GM18951 (cell line): ENCODE measurements around the gene KPNB1.

Experiments
- POLR2A ChIP-seq: IDR thresholded peaks from 4 replicates; pipeline ENCODE4 v1.6.1; 2011; ENCODE audit warnings: mild to moderate bottlenecking; ENCODE audit not compliant: insufficient read length, insufficient read depth; ENCODE audit errors: extremely low read depth
- in situ Hi-C: fragments of 300-500 bp; cut with MboI; formaldehyde crosslinking; loops from one replicate; pipeline ENCODE4 v1.12.0; 2022; ENCODE audit warnings: low sequenced_read_pairs, mixed read lengths, inconsistent platforms; ENCODE audit not compliant: unreplicated experiment

Gene KPNB1

DNA sequence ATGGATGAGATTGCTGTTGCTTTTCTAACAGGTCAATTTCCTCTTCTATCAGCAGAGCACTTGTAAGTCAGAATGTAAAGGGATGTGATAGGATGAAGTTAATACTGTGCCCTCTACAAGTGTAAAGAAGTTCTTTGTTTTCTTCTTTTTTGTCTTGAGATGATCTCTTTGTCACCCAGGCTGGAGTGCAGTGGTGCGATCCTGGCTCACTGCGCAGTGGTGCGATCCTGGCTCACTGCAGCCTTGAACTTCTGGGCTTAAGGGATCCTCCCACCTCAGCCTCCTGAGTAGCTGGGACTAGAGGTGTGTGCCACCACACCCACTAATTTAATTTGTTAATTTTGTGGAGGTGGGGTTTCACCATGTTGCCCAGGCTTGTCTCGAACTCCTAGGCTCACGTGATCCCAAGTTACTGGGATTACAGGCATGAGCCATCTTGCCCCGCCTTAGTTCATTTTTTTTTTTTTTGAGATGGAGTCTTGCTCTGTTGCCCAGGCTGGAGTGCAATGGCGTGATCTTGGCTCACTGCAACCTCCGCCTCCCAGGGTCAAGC lies 21.6 kb upstream of the KPNB1 start:
- TF ChIP-seq POLR2A = no peak
- in situ Hi-C loops = no loop called here

DNA sequence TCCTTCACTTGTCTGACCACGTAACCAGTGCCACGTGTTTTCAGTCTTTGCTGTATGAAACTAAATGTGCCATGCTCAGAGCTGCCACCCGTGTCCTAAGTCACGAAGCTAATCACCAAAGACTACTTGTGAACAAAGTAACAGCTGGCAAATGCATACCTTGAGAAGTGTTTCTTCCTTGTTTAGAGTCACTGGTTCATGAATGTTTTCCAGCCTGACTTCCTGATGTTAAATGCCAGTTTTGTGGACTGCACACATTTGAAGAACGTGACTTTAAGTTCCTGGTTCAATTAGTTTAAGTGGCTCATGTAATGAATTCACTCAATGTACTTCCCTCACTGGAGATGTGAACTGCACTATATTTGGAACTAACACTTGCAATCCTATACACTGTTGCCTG lies 19.9 kb upstream of the KPNB1 start:
- no peak for TF ChIP-seq POLR2A
- in situ Hi-C loops = no loop called here

DNA sequence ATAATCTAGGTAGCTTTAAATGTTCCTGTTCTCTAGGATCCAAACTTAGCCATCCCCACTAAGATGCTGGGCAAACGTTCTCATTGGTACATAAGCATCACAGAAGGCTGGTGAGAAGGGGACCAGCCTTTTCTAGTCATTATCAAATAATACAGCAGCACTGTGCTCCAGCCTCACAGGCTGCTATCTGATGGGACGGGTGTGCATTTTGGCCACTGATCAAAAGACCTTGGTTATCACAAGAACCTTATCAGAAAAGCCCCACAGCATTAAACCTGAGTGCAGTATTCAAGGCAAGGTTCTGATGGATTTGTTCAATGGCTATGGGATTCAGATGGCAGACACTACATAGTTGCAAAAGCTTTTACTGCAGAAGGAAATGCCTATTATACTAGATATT lies 19.1 kb upstream of the KPNB1 start:
- in situ Hi-C loops = no loop called here
- no peak for TF ChIP-seq POLR2A

DNA sequence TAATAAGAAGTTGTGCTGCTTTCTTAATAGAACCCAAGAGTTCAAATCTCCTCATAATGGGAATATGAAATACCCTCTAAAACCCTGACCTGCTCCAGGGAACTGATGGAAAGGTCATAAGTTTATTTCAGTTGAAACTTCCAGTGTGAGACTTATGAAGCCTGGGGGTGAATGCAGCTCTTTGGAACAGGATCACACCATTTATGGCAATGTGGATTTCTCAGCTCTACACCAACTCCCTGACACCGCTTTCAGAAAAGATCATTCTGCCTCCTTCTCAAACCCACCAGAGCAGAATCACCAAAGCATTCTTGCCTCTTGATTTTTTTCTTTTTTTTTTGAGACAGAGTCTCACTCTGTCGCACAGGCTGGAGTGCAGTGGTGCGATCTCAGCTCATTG lies 16.7 kb upstream of the KPNB1 start:
- in situ Hi-C loops = no loop called here
- no peak for TF ChIP-seq POLR2A

DNA sequence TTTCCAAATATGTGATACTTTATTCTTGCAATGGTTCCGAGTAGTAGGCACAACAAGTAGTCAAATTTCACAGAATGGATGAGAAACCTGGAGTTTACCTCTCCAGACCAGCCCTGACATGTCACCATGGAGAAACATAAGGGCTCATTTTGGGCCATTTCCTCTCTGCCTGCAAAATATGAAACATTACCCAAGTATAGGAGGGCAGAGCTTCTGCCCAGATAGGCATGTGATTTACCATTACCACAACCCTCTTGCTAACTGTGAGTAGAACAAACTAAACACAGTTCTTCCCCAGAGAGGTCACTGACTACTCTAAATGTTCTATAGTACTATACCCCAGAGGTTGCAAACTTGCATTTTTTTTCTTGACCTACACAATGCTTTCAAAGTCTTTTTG lies 15.7 kb upstream of the KPNB1 start:
- in situ Hi-C loops = no loop called here
- no peak for TF ChIP-seq POLR2A

DNA sequence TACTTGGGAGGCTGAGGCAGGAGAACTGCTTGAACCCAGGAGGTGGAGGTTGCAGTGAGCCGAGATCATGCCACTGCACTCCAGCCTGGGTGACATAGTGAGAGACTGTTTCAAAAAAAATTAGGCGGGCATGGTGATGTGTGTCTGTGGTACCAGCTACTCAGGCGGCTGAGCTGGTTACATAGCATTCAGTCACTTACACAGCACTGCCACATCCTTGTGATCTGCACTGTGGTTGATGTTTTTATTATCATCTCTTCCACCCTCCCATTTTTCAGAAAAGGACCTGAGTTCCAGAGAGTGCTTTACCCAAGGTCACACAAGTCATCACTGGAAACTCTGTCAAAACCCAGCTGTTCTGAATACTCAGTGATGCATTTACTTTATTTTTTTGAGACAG lies 14.8 kb upstream of the KPNB1 start:
- no peak for TF ChIP-seq POLR2A
- in situ Hi-C loops = no loop called here

DNA sequence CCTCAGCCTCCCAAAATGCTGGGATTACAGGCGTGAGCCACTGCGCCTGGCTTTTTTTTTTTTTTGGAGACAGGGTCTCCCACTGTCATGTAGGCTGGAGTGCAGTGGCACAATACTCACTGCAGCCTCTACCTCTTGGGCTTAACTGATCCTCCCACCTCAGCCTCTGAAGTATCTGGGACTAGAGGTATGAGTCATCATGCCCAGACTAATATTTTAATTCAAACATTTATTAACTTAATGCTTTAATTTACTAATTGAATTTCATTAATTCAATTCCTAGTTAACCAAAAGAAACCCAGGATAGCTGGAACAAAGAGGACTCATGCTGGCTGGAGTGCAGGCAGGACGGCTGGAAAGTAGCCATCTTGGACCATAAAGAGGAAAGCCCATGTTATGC lies 14.0 kb upstream of the KPNB1 start:
- in situ Hi-C loops = no loop called here
- TF ChIP-seq POLR2A = no peak

DNA sequence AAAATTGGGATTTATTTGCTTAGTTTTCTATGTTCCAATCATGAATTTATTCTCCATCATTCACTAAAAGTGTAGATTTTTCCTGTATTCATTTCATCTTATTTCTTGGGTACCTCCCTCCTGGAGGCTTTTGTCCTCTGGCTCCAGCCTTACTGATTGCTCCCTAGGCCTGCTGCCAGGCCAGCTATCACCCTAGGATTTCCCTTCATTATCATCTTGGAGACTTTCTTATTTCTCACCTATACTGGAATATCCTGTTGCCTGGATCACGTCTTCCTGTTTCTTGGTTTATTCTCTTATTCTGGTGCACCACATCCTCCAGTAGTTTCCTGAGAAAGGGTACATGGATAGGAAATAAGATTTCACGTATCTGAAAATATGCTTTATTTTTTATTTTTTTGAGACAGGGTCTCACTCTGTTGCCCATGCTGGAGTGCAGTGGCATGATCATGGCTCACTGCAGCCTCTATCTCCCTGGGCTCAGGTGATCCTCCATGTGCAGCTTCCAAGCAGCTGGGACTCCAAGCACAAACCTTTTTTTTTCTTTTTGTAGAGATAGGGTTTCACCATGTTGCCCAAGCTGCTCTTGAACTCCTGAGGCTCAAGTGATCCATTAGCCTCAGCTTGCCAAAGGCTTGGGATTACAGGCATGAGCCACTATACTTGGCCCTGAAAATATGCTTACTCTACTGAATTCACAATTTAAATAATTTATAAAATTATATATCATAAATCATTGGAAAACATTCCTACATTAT lies 13.3 kb upstream of the KPNB1 start:
- TF ChIP-seq POLR2A = no peak
- in situ Hi-C loops = no loop called here

DNA sequence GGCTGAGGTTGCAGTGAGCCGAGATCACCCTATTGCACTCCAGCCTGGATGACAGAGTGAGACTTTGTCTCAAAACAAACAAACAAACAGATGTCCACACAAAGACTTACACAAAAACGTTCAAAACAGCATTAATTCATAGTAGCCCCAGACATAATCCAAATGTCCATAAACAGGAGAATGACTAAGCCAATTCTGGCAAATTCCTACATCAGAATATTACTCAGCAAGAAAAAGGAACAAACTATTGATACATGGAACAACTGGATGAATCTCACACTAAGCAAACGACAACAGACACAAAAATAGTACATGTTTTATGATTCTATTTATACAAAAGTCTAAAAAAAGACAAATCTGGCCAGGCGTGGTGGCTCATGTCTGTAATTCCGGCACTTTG lies 10.8 kb upstream of the KPNB1 start:
- no peak for TF ChIP-seq POLR2A
- in situ Hi-C loops = no loop called here

DNA sequence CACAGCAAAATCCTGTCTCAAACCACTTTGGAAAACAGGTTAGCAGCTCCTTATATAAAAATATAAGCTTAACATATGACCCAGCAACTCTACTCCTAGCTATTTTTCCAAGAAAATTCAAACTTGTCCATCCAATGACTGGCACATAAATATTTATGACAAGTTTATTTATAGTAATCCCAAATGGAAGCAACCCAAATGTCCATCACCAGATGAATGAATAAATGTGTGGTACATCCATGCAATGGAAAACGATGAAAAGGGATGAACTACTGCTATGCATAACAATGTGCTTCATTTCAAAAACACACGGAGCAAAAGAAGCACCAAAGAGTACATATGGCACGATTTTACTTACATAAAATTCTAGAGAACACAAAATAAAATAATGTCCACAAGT lies 9.6 kb upstream of the KPNB1 start:
- TF ChIP-seq POLR2A = no peak
- in situ Hi-C loops = no loop called here

DNA sequence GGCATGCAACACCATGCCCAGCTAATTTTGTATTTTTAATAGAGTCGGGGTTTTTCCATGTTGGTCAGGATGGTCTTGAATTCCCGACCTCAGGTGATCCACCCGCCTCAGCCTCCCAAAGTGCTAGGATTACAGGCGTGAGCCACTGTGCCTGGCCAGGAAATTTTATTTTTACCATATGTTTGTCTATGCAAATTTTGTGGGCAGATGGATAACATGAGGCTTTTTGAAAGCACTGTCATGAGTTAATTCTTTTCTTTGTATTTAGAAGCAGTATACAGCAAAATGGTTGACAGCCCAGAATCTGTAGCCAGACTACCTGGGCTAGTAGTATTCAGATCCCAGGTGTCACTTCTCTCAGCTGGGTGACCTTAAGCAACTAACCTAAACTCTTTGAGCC lies 8.5 kb upstream of the KPNB1 start:
- in situ Hi-C loops = no loop called here
- no peak for TF ChIP-seq POLR2A

DNA sequence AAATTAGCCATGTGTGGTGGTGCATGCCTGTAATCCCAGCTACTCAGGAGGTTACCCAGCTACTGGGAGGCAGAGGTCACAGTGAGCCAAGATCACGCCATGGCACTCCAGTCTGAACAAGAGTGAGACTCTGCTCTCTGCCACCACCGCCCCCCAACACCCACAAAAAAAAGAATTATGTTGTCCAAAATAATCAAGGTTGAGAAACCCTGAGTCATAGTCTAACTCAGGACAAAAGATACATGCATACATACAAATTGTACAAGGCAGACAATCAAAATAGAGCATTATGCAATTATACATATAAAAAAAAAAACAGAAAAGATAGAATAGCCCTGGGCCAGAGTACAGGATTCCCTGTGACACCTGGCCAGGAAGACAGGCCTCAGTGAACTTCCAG lies 6.6 kb upstream of the KPNB1 start:
- in situ Hi-C loops = no loop called here
- no peak for TF ChIP-seq POLR2A

DNA sequence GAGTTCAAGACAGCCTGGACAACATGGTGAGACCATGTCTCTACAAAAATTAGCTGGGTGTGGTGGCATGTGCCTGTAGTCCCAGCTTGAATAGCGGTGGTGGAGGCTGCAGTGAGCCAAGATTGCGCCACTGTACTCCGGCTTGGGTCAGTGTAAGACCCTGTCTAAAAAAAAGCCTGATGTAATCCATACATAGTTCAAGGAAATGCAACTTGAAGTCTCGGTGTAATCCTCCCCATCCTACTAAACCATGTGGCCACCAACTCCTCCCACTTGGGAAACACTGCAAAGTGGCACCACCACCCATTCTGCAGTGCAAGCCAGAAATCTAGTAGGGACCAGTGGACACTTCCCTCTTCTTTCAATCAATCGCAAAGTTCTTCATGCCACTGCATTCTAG lies 5.4 kb upstream of the KPNB1 start:
- in situ Hi-C loops = no loop called here
- TF ChIP-seq POLR2A = no peak

DNA sequence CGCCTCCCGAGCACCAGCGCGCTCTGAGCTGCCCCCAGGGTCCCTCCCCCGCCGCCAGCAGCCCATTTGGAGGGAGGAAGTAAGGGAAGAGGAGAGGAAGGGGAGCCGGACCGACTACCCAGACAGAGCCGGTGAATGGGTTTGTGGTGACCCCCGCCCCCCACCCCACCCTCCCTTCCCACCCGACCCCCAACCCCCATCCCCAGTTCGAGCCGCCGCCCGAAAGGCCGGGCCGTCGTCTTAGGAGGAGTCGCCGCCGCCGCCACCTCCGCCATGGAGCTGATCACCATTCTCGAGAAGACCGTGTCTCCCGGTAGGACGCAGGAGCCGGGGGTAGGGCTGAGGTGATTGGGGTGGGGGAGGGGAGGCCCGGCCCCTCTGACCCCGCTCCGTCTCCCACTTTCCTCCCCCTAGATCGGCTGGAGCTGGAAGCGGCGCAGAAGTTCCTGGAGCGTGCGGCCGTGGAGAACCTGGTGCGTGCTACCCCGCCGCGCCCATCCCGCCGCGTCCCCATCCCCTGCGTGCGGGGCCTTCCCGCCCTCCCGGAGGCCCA lies 329 bp downstream of the KPNB1 start:
- TF ChIP-seq POLR2A = no peak
- in situ Hi-C loops = no loop called here
